Natural killer cell (primary cell): ENCODE results near the gene TBL3. TPM values are rescaled to one million over a fixed set of nuclear protein-coding genes. Genes with fewer than 3 reads are reported as not detected.

Source experiments
- ATAC-seq, 3 donors: fragments of 150-1000 bp in 2 of 3; fragments of 200-7000 bp in 1 of 3; cut with Tn5 transposase; 1 replicate in 1 of 3; 2 replicates in 2 of 3; pipeline ENCODE4 v1.10.0; 2021; ENCODE audit warnings: mild to moderate bottlenecking in 2 of 3, moderate library complexity in 2 of 3
- DNase-seq, 2 donors: peaks; one replicate each; pipeline versions ENCODE4 v3.0.0 to v3.0.0-alpha.2; 2013 to 2021; ENCODE audit warnings: mixed read lengths in 1 of 2
- H3K27ac ChIP-seq: one replicate; pipeline ENCODE4 v1.5.1; 2013; ENCODE audit warnings: mild to moderate bottlenecking, low read length
- H3K27me3 ChIP-seq: one replicate; pipeline ENCODE4 v1.6.1; 2013; ENCODE audit warnings: low read length; ENCODE audit not compliant: control insufficient read depth, insufficient read depth
- H3K36me3 ChIP-seq: one replicate; pipeline ENCODE4 v1.6.1; 2013; ENCODE audit warnings: low read length; ENCODE audit not compliant: control insufficient read depth, insufficient read depth
- H3K4me1 ChIP-seq: one replicate; pipeline ENCODE4 v1.6.1; 2013; ENCODE audit warnings: low read length; ENCODE audit not compliant: control insufficient read depth, insufficient read depth
- H3K4me3 ChIP-seq: one replicate; pipeline ENCODE4 v1.5.1; 2013; ENCODE audit warnings: low read length
- H3K9me3 ChIP-seq: one replicate; pipeline ENCODE4 v1.6.1; 2013; ENCODE audit warnings: low read length; ENCODE audit not compliant: control insufficient read depth, insufficient read depth
- H3K27ac Mint-ChIP-seq, 2 donors: one replicate each; pipeline ENCODE4 v1.8.0; 2022; ENCODE audit warnings: mild to moderate bottlenecking in 2 of 2, mixed read lengths in 2 of 2, moderate library complexity in 1 of 2
- H3K27me3 Mint-ChIP-seq, 2 donors: one replicate each; pipeline ENCODE4 v1.8.0; 2022; ENCODE audit warnings: low read depth in 2 of 2, mixed read lengths in 2 of 2
- H3K36me3 Mint-ChIP-seq: one replicate; pipeline ENCODE4 v1.8.0; 2022; ENCODE audit warnings: mixed read lengths
- H3K4me1 Mint-ChIP-seq, 2 donors: one replicate each; pipeline ENCODE4 v1.8.0; 2022; ENCODE audit warnings: mixed read lengths in 2 of 2
- H3K4me3 Mint-ChIP-seq: one replicate; pipeline ENCODE4 v1.8.0; 2022; ENCODE audit warnings: mild to moderate bottlenecking, moderate library complexity, mixed read lengths
- H3K9me3 Mint-ChIP-seq, 2 donors: one replicate each; pipeline ENCODE4 v1.8.0; 2022; ENCODE audit warnings: mixed read lengths in 2 of 2
- WGBS: methylation state at CpG from one replicate; pipeline ENCODE4 v1.1.7; 2013; ENCODE audit warnings: missing lambda C conversion rate; ENCODE audit not compliant: insufficient coverage; 5-methylcytosine and 5-hydroxymethylcytosine counted together
- intact Hi-C: fragments of 100-400 bp; cut with micrococcal nuclease; formaldehyde crosslinking; loops from one replicate; pipeline ENCODE4 v1.14.2; 2022
- total RNA-seq, 4 donors: library from RNA; stranded (reverse); fragments of 120-200 nt in 1 of 4; gene quantifications; one replicate each; pipeline versions ENCODE4 v1.2.3 to v1.2.4, GENCODE V29; 2013 to 2022
- TF ChIP-seq, protein P1 (sequence below): fragments of 200-600 bp; IDR thresholded peaks from one replicate; pipeline ENCODE4 v1.8.0; 2022; ENCODE audit warnings: antibody characterized with exemption

The TBL3 gene
- total RNA-seq, 3 donors from 2014 or later (not counting 1 experiment from before 2014, with no cell fraction given) = 25.1 to 28.9 (median 28.1) TPM

DNA sequence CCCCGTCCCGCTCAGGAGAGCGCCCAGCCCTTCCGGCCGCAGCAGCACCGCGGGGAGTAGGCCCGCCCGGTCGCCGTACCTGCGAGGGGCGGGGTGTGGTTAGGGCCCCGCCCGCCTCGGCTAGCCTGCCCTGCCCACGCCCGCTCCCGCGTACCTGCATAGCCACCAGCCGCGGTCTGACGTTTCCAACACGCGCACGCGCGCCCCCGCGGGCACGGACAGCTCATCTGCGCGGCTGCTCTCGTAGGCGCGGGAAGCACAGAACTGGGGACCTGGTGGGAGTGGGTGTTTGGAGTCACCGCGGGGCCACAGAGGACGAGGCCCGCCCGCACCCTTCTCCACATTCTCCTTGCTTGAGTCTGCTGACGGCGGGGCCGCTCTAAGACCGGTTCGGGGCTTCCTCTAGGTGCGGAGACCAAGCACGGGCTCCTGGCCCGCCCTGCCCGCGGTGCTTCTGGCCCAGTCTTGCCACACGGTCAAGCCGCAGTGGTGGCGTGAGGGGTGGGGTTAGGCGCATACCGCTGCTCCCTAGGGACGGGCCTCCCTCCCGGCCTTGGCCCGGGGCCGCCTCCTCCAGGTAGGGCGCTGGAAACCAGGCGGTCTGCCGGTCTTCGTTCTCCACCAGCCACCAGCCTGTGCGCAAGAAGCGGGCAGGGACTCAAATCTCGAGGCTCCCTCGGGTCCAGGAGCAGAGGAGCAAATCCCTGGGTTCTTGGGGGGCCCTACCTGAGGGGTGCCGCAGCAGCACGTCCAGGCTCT lies 7.6 kb downstream of the TBL3 start:
- Histone ChIP-seq H3K27me3 (peaks cover 31% of the 10 kb centered on the region), H3K9me3 (no peaks in the 10 kb centered on the region), H3K4me1 (peaks cover 14% of the 10 kb centered on the region), H3K36me3 (peaks cover 39% of the 10 kb centered on the region), H3K27ac (no peak overlapping the region), H3K4me3 (no peak overlapping the region)
- Mint-ChIP-seq H3K36me3 (no peaks in the 10 kb centered on the region), H3K27ac (no peak overlapping the region), H3K4me3 (no peak overlapping the region), H3K4me1 (peaks cover under 1 to 4% of the 10 kb centered on the region in 2 donors), H3K9me3 (no peaks in the 10 kb centered on the region), H3K27me3 (peaks cover 0 to 12% of the 10 kb centered on the region in 2 donors)
- 28% methylated on average over 70 of the region's 70 CpGs for WGBS
- DNase-seq = peak in 1 of 2 donors; percentile 34
- TF ChIP-seq, protein P1, sequence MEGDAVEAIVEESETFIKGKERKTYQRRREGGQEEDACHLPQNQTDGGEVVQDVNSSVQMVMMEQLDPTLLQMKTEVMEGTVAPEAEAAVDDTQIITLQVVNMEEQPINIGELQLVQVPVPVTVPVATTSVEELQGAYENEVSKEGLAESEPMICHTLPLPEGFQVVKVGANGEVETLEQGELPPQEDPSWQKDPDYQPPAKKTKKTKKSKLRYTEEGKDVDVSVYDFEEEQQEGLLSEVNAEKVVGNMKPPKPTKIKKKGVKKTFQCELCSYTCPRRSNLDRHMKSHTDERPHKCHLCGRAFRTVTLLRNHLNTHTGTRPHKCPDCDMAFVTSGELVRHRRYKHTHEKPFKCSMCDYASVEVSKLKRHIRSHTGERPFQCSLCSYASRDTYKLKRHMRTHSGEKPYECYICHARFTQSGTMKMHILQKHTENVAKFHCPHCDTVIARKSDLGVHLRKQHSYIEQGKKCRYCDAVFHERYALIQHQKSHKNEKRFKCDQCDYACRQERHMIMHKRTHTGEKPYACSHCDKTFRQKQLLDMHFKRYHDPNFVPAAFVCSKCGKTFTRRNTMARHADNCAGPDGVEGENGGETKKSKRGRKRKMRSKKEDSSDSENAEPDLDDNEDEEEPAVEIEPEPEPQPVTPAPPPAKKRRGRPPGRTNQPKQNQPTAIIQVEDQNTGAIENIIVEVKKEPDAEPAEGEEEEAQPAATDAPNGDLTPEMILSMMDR = no peak
- no peak for ATAC-seq
- intact Hi-C loops = no loop called here

DNA sequence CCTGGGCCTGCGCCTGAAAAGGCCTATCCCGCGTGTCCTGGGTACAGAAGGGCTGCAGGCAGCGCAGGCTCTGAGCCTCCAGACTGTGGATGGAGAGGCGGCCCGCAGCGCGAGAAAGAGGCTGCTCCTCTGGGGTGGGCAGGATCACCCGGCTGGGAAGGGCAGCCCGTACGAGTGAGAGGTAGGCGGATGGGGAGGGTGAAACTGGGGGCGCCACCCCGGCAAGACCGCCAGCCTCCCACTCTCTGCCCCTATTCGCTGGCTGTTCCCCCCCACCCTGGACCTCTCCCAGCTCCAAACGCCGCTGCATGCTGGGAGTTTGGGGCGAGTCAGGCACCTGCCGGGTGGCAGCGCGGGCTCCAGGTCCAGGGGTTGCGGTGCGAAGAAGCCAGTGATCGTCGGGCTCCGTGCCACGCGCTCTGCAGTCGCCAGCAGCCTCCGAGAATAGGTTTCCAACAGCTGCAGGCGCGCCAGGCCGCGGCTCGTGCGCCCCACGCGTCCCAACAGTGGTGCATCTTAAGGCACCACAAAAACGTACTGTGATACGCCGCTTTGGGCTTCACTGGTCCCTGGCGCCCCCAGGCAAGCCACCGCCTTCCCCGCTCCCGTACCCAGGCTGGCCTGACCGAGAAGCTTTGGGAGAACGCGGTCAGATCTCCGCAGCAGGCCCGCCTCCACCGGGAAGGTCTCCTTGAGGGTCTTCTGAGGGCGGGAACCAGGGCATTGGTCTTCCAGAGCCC lies 8.3 kb downstream of the TBL3 start:
- peaks cover 32% of the 10 kb centered on the region for H3K36me3 ChIP-seq
- Mint-ChIP-seq H3K36me3 (no peaks in the 10 kb centered on the region), H3K27me3 (peaks cover 0 to 12% of the 10 kb centered on the region in 2 donors), H3K4me1 (peaks cover 4% of the 10 kb centered on the region in 2 donors), H3K9me3 (no peaks in the 10 kb centered on the region), H3K4me3 (no peak overlapping the region), H3K27ac (no peak overlapping the region)
- no peak overlapping the region for H3K27ac ChIP-seq
- H3K4me3 ChIP-seq = no peak overlapping the region
- peaks cover 31% of the 10 kb centered on the region for H3K27me3 ChIP-seq
- intact Hi-C loops = no loop called here
- peaks cover 21% of the 10 kb centered on the region for H3K4me1 ChIP-seq
- no peaks in the 10 kb centered on the region for H3K9me3 ChIP-seq
- DNase-seq (no peak), ATAC-seq (no peak)
- TF ChIP-seq, protein P1 = no peak
- 9% methylated on average over 53 of the region's 53 CpGs for WGBS

DNA sequence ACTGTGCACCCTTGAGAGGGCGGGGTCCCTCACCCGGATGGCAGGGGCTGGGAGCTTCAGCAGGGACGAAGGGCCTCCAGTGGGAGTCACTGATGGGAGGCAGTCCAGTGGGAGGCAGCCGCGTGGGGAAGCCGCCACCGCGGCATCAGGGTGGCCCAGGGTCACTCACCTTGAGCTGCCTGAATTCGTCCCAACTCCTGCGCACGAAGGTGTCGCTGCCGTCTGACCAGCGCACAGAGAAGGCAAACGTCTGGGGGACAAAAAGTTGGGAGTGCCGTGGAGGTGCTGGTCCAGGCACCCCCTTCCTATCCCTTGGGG lies 8.9 kb downstream of the TBL3 start:
- DNase-seq (no peak), ATAC-seq (no peak)
- Histone ChIP-seq H3K9me3 (no peaks in the 10 kb centered on the region), H3K27ac (no peak overlapping the region), H3K4me3 (no peak overlapping the region), H3K4me1 (peaks cover 27% of the 10 kb centered on the region), H3K36me3 (peaks cover 28% of the 10 kb centered on the region), H3K27me3 (peaks cover 31% of the 10 kb centered on the region)
- WGBS = 27% methylated on average over 16 of the region's 16 CpGs
- no peaks in the 10 kb centered on the region for H3K36me3 Mint-ChIP-seq
- no peak overlapping the region for H3K4me3 Mint-ChIP-seq
- H3K27me3 Mint-ChIP-seq = peaks cover 0 to 12% of the 10 kb centered on the region in 2 donors
- peaks cover 4% of the 10 kb centered on the region in 2 donors for H3K4me1 Mint-ChIP-seq
- H3K27ac Mint-ChIP-seq = no peak overlapping the region
- TF ChIP-seq, protein P1 = no peak
- intact Hi-C loops = no loop called here
- H3K9me3 Mint-ChIP-seq = no peaks in the 10 kb centered on the region
